Breast epithelium (tissue), 3 donors: ENCODE data around the gene PDIA6.

ENCODE experiments used
- CTCF ChIP-seq, 3 donors: fragments of 450-650 bp; IDR thresholded peaks; one replicate each; pipeline ENCODE4 v1.5.1; 2016 to 2017; ENCODE audit warnings: antibody characterized with exemption in 3 of 3, mild to moderate bottlenecking in 3 of 3, moderate library complexity in 3 of 3
- POLR2A ChIP-seq: fragments of 450-650 bp; IDR thresholded peaks from one replicate; pipeline ENCODE4 v1.6.1; 2016; ENCODE audit warnings: antibody characterized with exemption, mild to moderate bottlenecking, moderate library complexity

- TF ChIP-seq POLR2A = no peak
- no peak for TF ChIP-seq CTCF (IDR thresholded peaks at IDR 0.05)
These were observed 33.7 kb upstream of the PDIA6 start for GRCh38 chr2:10846110-10846861.
